SK-N-SH treated with all-trans-retinoic acid at 6 μM for 48 hours (cell line): ENCODE results near the gene HLCS.

Source experiments
- ATAC-seq: fragments of 200-7000 bp; cut with Tn5 transposase; 3 replicates; pipeline ENCODE4 v1.9.1; 2020; ENCODE audit warnings: mild to moderate bottlenecking, moderate library complexity
- ARNTL ChIP-seq: fragments of 450-650 bp; formaldehyde crosslinking; IDR thresholded peaks from 2 replicates; pipeline ENCODE4 v1.5.0; 2020; ENCODE audit warnings: low read depth, mild to moderate bottlenecking, moderate library complexity, borderline replicate concordance
- BACH2 ChIP-seq: fragments of 250-450 bp; sonication (Bioruptor Pico); IDR thresholded peaks from 2 replicates; pipeline ENCODE4 v1.9.0; 2021; ENCODE audit warnings: mild to moderate bottlenecking, borderline replicate concordance
- CSDC2 ChIP-seq: fragments of 250-450 bp; sonication (Bioruptor Pico); IDR thresholded peaks from 2 replicates; pipeline ENCODE4 v1.5.0; 2020; ENCODE audit warnings: mild to moderate bottlenecking, moderate library complexity
- CSRNP3 ChIP-seq: fragments of 250-450 bp; sonication (Bioruptor Pico); IDR thresholded peaks from 2 replicates; pipeline ENCODE4 v1.5.1; 2021; ENCODE audit warnings: mild to moderate bottlenecking, moderate library complexity
- ESRRG ChIP-seq: fragments of 250-450 bp; sonication (Bioruptor Pico); IDR thresholded peaks from 2 replicates; pipeline ENCODE4 v1.6.1; 2021; ENCODE audit warnings: mild to moderate bottlenecking
- GLIS3 ChIP-seq: fragments of 250-450 bp; sonication (Bioruptor Pico); IDR thresholded peaks from 2 replicates; pipeline ENCODE4 v1.5.0; 2020; ENCODE audit warnings: mild to moderate bottlenecking, moderate library complexity
- OSR1 ChIP-seq: fragments of 250-450 bp; sonication (Bioruptor Pico); IDR thresholded peaks from 2 replicates; pipeline ENCODE4 v1.8.0; 2022; ENCODE audit warnings: moderate library complexity, mild to moderate bottlenecking, inconsistent platforms
- POU6F1 ChIP-seq: fragments of 250-450 bp; sonication (Bioruptor Pico); IDR thresholded peaks from 2 replicates; pipeline ENCODE4 v1.8.0; 2021; ENCODE audit warnings: low read depth, mild to moderate bottlenecking, moderate library complexity, borderline replicate concordance
- RARB ChIP-seq: fragments of 250-450 bp; sonication (Bioruptor Pico); IDR thresholded peaks from 2 replicates; pipeline ENCODE4 v1.8.0; 2021; ENCODE audit warnings: mild to moderate bottlenecking, moderate library complexity
- SNAI2 ChIP-seq: fragments of 250-450 bp; sonication (Bioruptor Pico); IDR thresholded peaks from 2 replicates; pipeline ENCODE4 v1.5.0; 2020; ENCODE audit warnings: mild to moderate bottlenecking, moderate library complexity
- TCF4 ChIP-seq: fragments of 250-450 bp; sonication (Bioruptor Pico); IDR thresholded peaks from 2 replicates; pipeline ENCODE4 v1.8.0; 2021; ENCODE audit warnings: mild to moderate bottlenecking, moderate library complexity, borderline replicate concordance
- TSHZ2 ChIP-seq: fragments of 250-450 bp; sonication (Bioruptor Pico); IDR thresholded peaks from 2 replicates; pipeline ENCODE4 v1.5.0; 2020; ENCODE audit warnings: mild to moderate bottlenecking, moderate library complexity
- ZFP3 ChIP-seq: fragments of 250-450 bp; sonication (Bioruptor Pico); IDR thresholded peaks from 2 replicates; pipeline ENCODE4 v1.5.0; 2020; ENCODE audit warnings: mild to moderate bottlenecking, moderate library complexity
- ZFP30 ChIP-seq: fragments of 450-650 bp; formaldehyde crosslinking; IDR thresholded peaks from 2 replicates; pipeline ENCODE4 v1.5.0; 2022; ENCODE audit warnings: mild to moderate bottlenecking, moderate library complexity
- ZNF565 ChIP-seq: fragments of 450-650 bp; formaldehyde crosslinking; conservative IDR thresholded peaks from 2 replicates; pipeline ENCODE4 v1.5.0; 2020; ENCODE audit warnings: low read depth, mild to moderate bottlenecking, moderate library complexity
- ZNF70 ChIP-seq: fragments of 450-650 bp; formaldehyde crosslinking; IDR thresholded peaks from 2 replicates; pipeline ENCODE4 v1.5.0; 2020; ENCODE audit warnings: mild to moderate bottlenecking, moderate library complexity

Gene HLCS

GRCh38 chr21:36718951-36719501 lies 247.4 kb downstream of the HLCS start (continued):
- TF ChIP-seq TSHZ2 (CRISPR knock-in tag): no peak

GRCh38 chr21:36717976-36718375 lies 248.5 kb downstream of the HLCS start:
- ATAC-seq: no peak
- TF ChIP-seq ZNF565 (CRISPR knock-in tag): no peak
- TF ChIP-seq TCF4: no peak
- TF ChIP-seq POU6F1: no peak
- no peak for TF ChIP-seq GLIS3 (CRISPR knock-in tag)
- no peak for TF ChIP-seq BACH2
- TF ChIP-seq OSR1 (CRISPR knock-in tag): no peak
- no peak for TF ChIP-seq CSRNP3 (CRISPR knock-in tag)
- no peak for TF ChIP-seq ESRRG (CRISPR knock-in tag)
- TF ChIP-seq ARNTL (CRISPR knock-in tag): no peak
- no peak for TF ChIP-seq SNAI2 (CRISPR knock-in tag)
- TF ChIP-seq ZFP30 (CRISPR knock-in tag): no peak
- TF ChIP-seq RARB (CRISPR knock-in tag): no peak
- no peak for TF ChIP-seq CSDC2 (CRISPR knock-in tag)
- TF ChIP-seq ZFP3 (CRISPR knock-in tag): no peak
- TF ChIP-seq TSHZ2 (CRISPR knock-in tag): no peak

GRCh38 chr21:36716836-36717235 lies 249.6 kb downstream of the HLCS start:
- ATAC-seq: no peak
- TF ChIP-seq ESRRG (CRISPR knock-in tag) (no peak), TCF4 (no peak), ZNF70 (CRISPR knock-in tag) (no peak)

- TF ChIP-seq ZNF565 (CRISPR knock-in tag): no peak
- no peak for TF ChIP-seq ZFP3 (CRISPR knock-in tag)
- TF ChIP-seq CSRNP3 (CRISPR knock-in tag): no peak
- TF ChIP-seq CSDC2 (CRISPR knock-in tag): no peak
- TF ChIP-seq TSHZ2 (CRISPR knock-in tag): no peak
- TF ChIP-seq ZFP30 (CRISPR knock-in tag): no peak
- no peak for ATAC-seq
Measured at GRCh38 chr21:36716387-36716786, 250.1 kb downstream of the HLCS start.
